Lung (tissue), 12 donors: ENCODE data around the gene SRI. TPM values are rescaled to one million over a fixed set of nuclear protein-coding genes. Genes with fewer than 3 reads are reported as not detected.

Source experiments
- ATAC-seq: fragments of 200-7000 bp; cut with Tn5 transposase; one replicate; pipeline ENCODE4 v1.9.1; 2020; ENCODE audit warnings: moderate number of reproducible peaks; ENCODE audit not compliant: insufficient read depth, low FRiP score
- DNase-seq, 3 donors: peaks; one replicate each; pipeline ENCODE4 v3.0.0-alpha.2; 2013 to 2017
- H3K27ac ChIP-seq, 2 donors: one replicate each; pipeline ENCODE4 v1.5.1; 2013; ENCODE audit warnings: mild to moderate bottlenecking in 2 of 2, moderate library complexity in 2 of 2, control low read depth in 1 of 2, inconsistent platforms in 1 of 2, low read depth in 1 of 2, low read length in 1 of 2
- H3K27me3 ChIP-seq, 3 donors: one replicate each; pipeline ENCODE4 v1.5.1; 2013; ENCODE audit warnings: low read length in 2 of 3; ENCODE audit not compliant: control insufficient read depth in 3 of 3, insufficient read depth in 3 of 3
- H3K36me3 ChIP-seq, 4 donors: one replicate each; pipeline ENCODE4 v1.5.1; 2013; ENCODE audit warnings: low read length in 4 of 4, mild to moderate bottlenecking in 1 of 4, moderate library complexity in 1 of 4; ENCODE audit not compliant: control insufficient read depth in 4 of 4, insufficient read depth in 4 of 4
- H3K4me1 ChIP-seq, 5 donors: one replicate each; pipeline ENCODE4 v1.5.1; 2013; ENCODE audit warnings: low read length in 5 of 5, mild to moderate bottlenecking in 2 of 5, moderate library complexity in 1 of 5; ENCODE audit not compliant: control insufficient read depth in 5 of 5, insufficient read depth in 5 of 5
- H3K4me3 ChIP-seq: one replicate; pipeline ENCODE4 v1.5.1; 2013; ENCODE audit warnings: mild to moderate bottlenecking, control low read depth, moderate library complexity
- H3K9ac ChIP-seq, 2 donors: one replicate each; pipeline ENCODE4 v1.5.1; 2013; ENCODE audit warnings: low read length in 2 of 2, control low read depth in 1 of 2; ENCODE audit not compliant: insufficient read depth in 1 of 2
- H3K9me3 ChIP-seq, 4 donors: one replicate each; pipeline ENCODE4 v1.5.1; 2013; ENCODE audit warnings: low read length in 3 of 4, mild to moderate bottlenecking in 1 of 4, moderate library complexity in 1 of 4; ENCODE audit not compliant: control insufficient read depth in 4 of 4, insufficient read depth in 3 of 4
- WGBS, 2 donors: extraction: QIAGEN DNeasy Blood & Tissue Kit; methylation state at CpG; one replicate each; pipeline ENCODE4 v1.1.7; 2013; 5-methylcytosine and 5-hydroxymethylcytosine counted together
- polyA plus RNA-seq, 2 donors: library from polyadenylated mRNA; stranded (reverse); fragments of 200-250 nt; gene quantifications; one replicate each; pipeline ENCODE4 v1.2.1, GENCODE V29; 2013
- total RNA-seq, 2 donors: library from RNA; depleted of rRNA in 1 of 2; stranded (reverse); fragments of >200 nt in 1 of 2; gene quantifications; one replicate each; pipeline ENCODE4 v1.2.1, GENCODE V29; 2014 to 2021
- TF ChIP-seq, protein P1 (sequence below): IDR thresholded peaks from 2 replicates; pipeline ENCODE4 v1.5.1; 2012; ENCODE audit warnings: mild to moderate bottlenecking; ENCODE audit errors: control extremely low read depth, extremely low read depth
- donor health status: control.
- donor health status: control.
- donor health status: Bipolar disorder and iron deficiency.
- donor health status: healthy.
- donor health status: DM: yes; HTN: yes; CAD: no.

SRI gene
- total and polyA plus RNA-seq, 4 donors: 58.2 to 134 (median 108) TPM

DNA sequence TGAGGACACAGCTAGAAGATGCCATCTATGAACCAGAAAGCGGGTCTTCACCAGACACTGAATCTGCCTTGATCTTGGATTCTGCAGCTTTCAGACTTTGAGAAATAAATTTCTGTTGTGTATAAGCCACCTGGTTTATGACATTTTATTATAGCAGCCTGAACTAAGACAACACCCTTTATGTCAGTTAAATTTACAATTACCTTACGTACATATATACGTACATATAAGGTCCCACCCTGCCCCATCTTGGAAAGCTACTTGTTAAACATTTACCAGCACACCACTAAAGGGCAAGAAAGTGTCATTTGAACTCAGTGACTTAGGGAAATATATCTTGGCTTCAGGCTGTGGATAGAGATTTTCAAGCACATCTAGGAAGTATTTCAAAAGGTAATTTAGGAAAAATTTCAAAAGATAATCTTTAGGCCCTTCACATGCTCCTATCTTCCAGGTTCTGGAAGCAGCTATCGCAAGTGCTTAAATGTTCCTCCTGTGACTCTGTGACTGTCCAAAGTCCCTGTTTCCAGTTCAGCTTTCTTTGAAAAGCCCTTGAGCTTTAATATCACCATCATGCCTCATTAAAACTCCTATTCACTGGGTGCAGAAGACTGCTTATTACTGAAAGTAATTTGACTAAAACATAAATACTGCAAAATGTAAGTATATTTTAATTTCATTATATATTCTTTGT, 9.6 kb upstream of the SRI start:
- 93 to 97% methylated on average over 4 of the region's 4 CpGs for WGBS, 2 donors
- DNase-seq (no peak), ATAC-seq (no peak)
- no peak overlapping the region for H3K27ac ChIP-seq
- H3K9me3 ChIP-seq: no peaks in the 10 kb centered on the region
- H3K4me1 ChIP-seq: peaks cover 0 to 5% (median 0%) of the 10 kb centered on the region in 5 donors
- no peak overlapping the region for H3K9ac ChIP-seq
- no peaks in the 10 kb centered on the region for H3K27me3 ChIP-seq
- TF ChIP-seq, protein P1, sequence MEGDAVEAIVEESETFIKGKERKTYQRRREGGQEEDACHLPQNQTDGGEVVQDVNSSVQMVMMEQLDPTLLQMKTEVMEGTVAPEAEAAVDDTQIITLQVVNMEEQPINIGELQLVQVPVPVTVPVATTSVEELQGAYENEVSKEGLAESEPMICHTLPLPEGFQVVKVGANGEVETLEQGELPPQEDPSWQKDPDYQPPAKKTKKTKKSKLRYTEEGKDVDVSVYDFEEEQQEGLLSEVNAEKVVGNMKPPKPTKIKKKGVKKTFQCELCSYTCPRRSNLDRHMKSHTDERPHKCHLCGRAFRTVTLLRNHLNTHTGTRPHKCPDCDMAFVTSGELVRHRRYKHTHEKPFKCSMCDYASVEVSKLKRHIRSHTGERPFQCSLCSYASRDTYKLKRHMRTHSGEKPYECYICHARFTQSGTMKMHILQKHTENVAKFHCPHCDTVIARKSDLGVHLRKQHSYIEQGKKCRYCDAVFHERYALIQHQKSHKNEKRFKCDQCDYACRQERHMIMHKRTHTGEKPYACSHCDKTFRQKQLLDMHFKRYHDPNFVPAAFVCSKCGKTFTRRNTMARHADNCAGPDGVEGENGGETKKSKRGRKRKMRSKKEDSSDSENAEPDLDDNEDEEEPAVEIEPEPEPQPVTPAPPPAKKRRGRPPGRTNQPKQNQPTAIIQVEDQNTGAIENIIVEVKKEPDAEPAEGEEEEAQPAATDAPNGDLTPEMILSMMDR: no peak
- no peak overlapping the region for H3K4me3 ChIP-seq
- no peaks in the 10 kb centered on the region for H3K36me3 ChIP-seq

DNA sequence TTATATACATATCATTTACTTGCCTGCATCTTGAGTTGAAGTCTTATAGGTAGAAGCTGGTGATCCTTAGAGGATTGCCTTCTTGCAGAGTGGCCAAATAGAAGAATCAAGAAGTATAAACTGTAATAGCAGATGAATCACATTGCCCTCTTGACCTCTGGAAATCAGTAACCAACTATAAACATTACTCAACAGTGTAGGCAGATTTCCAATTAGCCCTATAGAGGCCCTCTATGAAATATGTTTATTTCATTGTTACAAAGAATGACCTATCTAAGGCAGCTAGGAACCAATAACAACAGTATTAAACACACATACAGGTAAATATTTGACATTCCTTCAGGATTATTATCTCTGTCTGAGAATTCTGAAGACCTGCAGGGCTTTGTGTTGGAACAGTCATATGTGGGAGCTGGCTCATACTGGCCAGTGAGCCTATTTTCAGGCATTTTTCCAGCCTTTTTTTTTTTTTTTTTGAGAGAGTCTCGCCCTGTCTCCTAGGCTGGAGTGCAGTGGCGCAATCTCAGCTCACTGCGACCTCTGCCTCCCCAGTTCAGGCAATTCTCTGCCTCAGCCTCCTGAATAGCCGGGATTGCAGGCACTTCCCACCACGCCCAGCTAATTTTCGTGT, 7.2 kb upstream of the SRI start:
- Histone ChIP-seq H3K9ac (no peak overlapping the region), H3K36me3 (no peaks in the 10 kb centered on the region), H3K4me3 (no peak overlapping the region), H3K9me3 (no peaks in the 10 kb centered on the region), H3K4me1 (peaks cover 0 to 5% (median 0%) of the 10 kb centered on the region in 5 donors), H3K27ac (peak overlapping the region in 1 of 2 donors; percentile 70), H3K27me3 (no peaks in the 10 kb centered on the region)
- DNase-seq (peak in 2 of 3 donors; percentile 18 to 45), ATAC-seq (peak; percentile 78)
- WGBS, 2 donors: 63 to 85% methylated on average over 6 of the region's 6 CpGs
- TF ChIP-seq, protein P1: no peak

GRCh38 chr7:88226201-88226600, 6.4 kb upstream of the SRI start:
- no peak overlapping the region for H3K9ac ChIP-seq
- H3K9me3 ChIP-seq: no peaks in the 10 kb centered on the region
- no peak for ATAC-seq
- H3K36me3 ChIP-seq: no peaks in the 10 kb centered on the region
- TF ChIP-seq, protein P1: no peak
- DNase-seq: no peak
- peaks cover 0 to 5% (median 0%) of the 10 kb centered on the region in 5 donors for H3K4me1 ChIP-seq
- WGBS, 2 donors: 91 to 96% methylated on average over 4 of the region's 4 CpGs
- no peak overlapping the region for H3K4me3 ChIP-seq
- H3K27me3 ChIP-seq: no peaks in the 10 kb centered on the region
- H3K27ac ChIP-seq: no peak overlapping the region
